GM13976 (cell line): ENCODE results near the gene KRT222.

Experiments
- DNase-seq: peaks from one replicate; pipeline ENCODE4 v3.0.0; 2012; ENCODE audit warnings: low spot score
- in situ Hi-C: fragments of 300-500 bp; cut with MboI; formaldehyde crosslinking; loops from one replicate; pipeline ENCODE4 v1.12.0; 2022; ENCODE audit warnings: low sequenced_read_pairs, mixed read lengths, inconsistent platforms; ENCODE audit not compliant: unreplicated experiment
- TF ChIP-seq, protein P1 (sequence below): IDR thresholded peaks from 2 replicates; pipeline ENCODE4 v1.5.1; 2012; ENCODE audit warnings: borderline replicate concordance, mild to moderate bottlenecking; ENCODE audit not compliant: insufficient read depth; ENCODE audit errors: extremely low read depth, missing control alignments, control extremely low read depth

The KRT222 gene

GRCh38 chr17:40613467-40614154 lies 51.4 kb downstream of the KRT222 start:
- TF ChIP-seq, protein P1, sequence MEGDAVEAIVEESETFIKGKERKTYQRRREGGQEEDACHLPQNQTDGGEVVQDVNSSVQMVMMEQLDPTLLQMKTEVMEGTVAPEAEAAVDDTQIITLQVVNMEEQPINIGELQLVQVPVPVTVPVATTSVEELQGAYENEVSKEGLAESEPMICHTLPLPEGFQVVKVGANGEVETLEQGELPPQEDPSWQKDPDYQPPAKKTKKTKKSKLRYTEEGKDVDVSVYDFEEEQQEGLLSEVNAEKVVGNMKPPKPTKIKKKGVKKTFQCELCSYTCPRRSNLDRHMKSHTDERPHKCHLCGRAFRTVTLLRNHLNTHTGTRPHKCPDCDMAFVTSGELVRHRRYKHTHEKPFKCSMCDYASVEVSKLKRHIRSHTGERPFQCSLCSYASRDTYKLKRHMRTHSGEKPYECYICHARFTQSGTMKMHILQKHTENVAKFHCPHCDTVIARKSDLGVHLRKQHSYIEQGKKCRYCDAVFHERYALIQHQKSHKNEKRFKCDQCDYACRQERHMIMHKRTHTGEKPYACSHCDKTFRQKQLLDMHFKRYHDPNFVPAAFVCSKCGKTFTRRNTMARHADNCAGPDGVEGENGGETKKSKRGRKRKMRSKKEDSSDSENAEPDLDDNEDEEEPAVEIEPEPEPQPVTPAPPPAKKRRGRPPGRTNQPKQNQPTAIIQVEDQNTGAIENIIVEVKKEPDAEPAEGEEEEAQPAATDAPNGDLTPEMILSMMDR: no peak
- no peak for DNase-seq
- in situ Hi-C loops: loop anchor here (5.0 to 10.0 kb wide), 2 partner anchors 46 to 169 kb away; partner anchors contain the start of genes CCR7 and IGFBP4

DNA sequence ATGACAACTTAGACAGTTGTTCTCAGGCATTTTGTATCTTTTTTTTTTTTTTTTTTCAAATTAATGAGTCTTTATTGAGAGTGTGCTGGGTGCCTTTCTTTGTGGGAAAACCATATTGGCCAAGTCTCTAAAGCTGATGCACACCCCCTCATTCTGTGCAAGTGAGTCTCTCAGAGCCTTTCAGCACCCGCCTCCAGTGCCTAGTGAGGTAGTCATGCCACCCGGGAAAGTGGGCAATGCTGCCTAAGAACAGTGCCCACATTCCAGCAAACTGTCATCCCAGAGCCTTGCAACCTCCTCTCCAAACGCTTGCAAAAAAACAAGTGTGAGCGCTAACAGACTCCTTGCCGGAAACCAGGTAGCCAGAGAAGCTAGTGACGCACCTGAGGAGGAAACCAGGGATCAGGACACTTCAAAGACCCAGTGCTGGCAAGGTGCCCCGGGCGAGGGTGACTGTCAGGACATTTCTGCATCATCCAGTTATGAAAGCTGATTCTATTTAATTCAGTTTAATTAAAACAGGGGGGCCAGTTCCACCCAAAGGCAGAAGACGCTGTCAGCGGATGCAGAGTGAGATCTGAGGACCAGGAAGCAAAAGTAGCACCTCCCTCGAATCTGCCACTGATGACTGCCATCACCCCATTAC lies 52.3 kb downstream of the KRT222 start:
- TF ChIP-seq, protein P1: no peak
- in situ Hi-C loops: loop anchor here (5.0 to 10.0 kb wide), 2 partner anchors 45 to 168 kb away; partner anchors contain the start of genes CCR7 and IGFBP4
- no peak for DNase-seq

- TF ChIP-seq, protein P1: no peak
- in situ Hi-C loops: loop anchor here (5.0 to 10.0 kb wide), 2 partner anchors 45 to 167 kb away; partner anchors contain the start of genes CCR7 and IGFBP4
These were observed 53.0 kb downstream of the KRT222 start for GRCh38 chr17:40611840-40612474.

GRCh38 chr17:40610359-40610758 lies 54.6 kb downstream of the KRT222 start:
- DNase-seq: no peak
- in situ Hi-C loops: loop anchor here (5.0 to 10.0 kb wide), 2 partner anchors 43 to 166 kb away; partner anchors contain the start of genes CCR7 and IGFBP4
- TF ChIP-seq, protein P1: no peak

More at GRCh38 chr17:40611840-40612474, 53.0 kb downstream of the KRT222 start:
- DNase-seq: no peak

- TF ChIP-seq, protein P1: no peak
- in situ Hi-C loops: no loop called here
- DNase-seq: no peak
These were observed 56.9 kb downstream of the KRT222 start for GRCh38 chr17:40608061-40608581.

GRCh38 chr17:40607641-40608040 lies 57.3 kb downstream of the KRT222 start:
- TF ChIP-seq, protein P1: no peak
- DNase-seq: no peak
- in situ Hi-C loops: no loop called here
